HG03135 (cell line): ENCODE measurements around the gene PRKCB.
"Not testable (repeated sequence)": the region's sequence is repeated elsewhere in the genome, so short reads cannot be mapped to it uniquely, and the experiment has no call there.

Source experiments
- ATAC-seq: cut with Tn5 transposase; IDR thresholded peaks from one replicate; pipeline ENCODE4 v1.9.1; 2021; ENCODE audit warnings: mild to moderate bottlenecking, moderate library complexity; ENCODE audit not compliant: unreplicated experiment

Gene PRKCB

DNA sequence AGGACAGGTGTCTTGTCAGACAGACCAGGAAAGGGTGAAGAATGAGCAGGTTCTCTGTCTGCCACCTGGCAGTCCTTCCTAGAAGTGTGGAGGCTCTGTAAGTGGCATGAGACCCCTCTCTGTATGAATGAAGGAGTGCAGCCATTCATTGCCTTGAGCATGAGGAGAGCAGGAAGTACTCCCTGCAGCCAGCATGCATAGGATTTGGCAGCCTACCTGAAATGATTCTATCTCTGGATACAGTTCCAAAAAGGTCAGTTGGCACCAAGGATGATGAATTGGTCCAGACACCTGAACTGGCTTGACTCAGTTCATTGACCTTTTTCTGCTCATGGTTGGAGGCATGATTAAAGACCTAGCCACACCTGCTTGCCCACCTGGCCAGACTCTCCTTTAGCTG, 163.0 kb downstream of the PRKCB start:
- no peak for ATAC-seq

DNA sequence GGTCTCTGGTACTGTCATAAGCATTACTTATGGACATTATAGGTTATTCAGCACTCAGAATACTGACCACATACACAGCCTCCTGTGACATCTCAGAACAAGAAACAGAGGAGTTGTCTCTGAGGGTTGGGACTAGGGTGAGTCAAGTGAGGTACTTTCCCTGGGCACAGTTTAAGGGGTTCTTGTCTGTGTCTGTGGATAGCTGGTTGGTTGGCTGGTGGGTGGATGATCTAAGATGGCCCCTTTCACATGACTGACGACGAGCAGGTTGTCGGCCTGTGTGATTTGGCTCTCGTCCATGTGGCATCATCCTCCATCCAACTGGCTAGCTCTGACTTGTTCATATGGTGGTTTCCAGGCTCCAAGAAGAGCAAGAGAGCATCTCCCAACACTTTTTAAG, 163.9 kb downstream of the PRKCB start:
- ATAC-seq, result no peak

DNA sequence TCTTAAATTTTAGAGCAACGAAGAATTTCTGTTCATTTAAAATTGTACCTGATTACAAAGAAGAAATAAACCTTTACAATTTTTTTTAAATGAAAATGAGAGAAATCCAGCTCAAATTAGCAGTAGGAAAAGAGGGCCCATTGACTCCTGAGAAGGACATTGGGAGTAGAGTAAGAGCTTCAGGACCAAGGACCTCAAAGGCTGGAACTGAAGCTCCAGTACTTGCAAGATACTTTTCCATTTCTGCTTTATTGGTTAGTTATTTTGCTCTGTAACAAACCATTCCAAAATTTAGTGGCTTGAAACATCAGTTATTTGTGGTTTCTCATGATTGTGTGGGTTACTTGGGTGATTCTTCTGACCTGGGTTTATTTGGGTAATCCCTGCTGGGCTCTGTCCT, 165.9 kb downstream of the PRKCB start:
- ATAC-seq, result no peak

DNA sequence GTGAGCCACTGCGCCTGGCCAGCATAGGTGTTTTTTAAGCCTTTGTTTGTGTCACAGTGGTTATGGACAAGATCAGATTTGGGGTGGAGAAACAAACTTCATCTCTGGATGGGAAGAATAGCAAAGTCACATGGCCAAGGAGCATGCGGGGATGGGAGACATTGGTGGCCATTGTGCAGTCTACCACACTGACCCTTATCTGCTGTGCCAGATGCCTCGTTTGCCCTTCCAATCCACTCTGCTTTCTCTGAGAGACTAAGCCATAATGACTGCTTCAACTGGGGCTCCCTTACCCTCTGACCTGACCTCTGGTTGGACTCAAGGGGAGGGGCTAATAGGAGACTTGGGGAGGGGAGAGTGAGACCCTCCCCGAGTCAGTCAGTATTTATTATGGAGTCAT, 166.8 kb downstream of the PRKCB start:
- ATAC-seq, result no peak

DNA sequence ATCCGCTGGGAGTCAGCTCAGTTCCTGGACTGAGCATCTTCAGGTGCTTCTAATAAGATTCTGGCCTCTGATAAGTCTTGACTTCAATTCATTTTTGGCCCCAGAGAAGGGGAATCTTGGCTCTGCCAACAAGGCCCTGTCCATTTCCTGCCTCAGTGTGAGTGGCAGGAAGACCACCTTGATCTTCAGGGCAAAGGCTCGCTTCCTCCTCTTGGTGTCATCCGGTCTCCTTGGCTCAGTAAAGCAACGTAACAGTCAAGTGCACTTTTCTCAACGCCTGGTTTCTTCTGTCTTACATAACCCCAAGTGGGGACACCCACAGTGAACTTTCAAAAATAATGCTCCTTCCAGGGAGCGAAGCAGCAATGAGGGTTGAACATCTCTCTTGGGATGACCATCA, 169.8 kb downstream of the PRKCB start:
- no peak for ATAC-seq

DNA sequence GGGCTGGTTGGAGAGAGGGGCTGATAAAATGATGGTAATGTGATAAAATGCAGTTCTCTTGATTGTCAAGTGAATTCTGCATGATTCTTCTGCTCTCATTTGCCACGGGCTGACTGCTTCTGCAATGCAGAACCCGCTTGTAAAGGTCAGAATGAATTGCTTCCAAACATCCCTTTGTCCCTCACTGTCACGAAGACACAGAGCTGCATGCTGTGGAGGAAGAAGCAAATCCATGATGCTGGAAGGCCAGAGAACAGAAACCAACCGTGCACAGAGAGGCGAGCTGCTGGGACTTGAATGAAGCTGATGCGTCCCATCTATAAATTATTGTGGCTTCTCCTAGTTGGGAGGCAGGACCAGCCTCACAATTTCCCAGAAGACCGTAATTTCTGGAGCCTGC, 171.6 kb downstream of the PRKCB start:
- ATAC-seq, result no peak

DNA sequence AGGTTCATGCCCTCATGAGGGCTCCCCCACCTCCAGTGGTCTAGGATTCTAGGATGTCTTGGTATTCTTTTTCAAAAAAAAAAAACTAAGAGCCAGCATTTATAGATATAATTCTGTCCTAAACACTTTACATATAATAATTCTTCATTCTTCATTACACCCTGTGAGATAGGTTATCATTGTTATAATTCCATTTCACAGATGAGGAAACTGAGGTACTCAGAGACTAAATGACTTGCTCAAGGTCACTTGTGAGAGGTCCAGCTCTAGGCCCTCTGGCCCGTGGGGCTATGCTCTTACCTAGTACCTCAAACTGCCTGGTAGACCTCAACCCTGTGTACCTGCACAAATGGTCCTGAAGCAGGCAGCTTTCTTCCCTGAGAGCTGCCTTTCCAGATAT, 172.2 kb downstream of the PRKCB start:
- ATAC-seq, result no peak

DNA sequence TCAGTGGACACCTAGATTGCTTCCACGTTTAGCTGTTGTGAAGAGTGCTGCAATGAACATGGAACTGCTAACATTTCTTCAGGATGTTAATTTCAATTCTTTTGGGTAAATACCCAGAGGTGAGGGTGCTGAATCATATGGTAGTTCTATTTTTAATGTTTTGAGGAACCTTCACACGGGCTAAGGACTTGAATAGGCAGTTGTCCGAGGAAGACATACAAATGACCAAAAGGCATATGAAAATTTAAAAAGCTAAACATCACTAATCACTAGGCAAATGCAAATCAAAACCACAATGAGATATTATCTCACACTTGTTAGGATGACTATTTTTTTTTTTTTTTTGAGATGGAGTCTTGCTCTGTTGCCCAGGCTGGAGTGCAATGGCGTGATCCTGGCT, 173.3 kb downstream of the PRKCB start:
- ATAC-seq, result no peak

DNA sequence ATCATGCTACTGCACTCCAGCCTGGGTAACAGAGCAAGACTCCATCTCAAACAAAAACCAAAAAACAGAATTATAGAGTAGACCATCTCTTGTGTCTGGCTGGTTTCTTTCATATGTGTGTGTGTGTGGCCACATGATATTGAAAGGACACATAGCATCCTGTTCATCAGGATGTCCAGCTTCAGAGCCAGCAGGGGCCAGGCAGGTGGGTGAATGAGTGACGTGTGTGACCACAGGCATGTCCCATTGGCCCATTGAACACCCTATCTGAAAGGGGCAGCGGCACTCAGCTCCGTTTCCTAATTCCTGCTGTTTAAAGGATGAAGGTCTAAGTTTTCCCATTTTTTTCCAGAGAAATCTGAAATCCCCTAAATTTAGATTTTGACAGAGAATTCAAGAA, 174.2 kb downstream of the PRKCB start:
- ATAC-seq, result no peak

DNA sequence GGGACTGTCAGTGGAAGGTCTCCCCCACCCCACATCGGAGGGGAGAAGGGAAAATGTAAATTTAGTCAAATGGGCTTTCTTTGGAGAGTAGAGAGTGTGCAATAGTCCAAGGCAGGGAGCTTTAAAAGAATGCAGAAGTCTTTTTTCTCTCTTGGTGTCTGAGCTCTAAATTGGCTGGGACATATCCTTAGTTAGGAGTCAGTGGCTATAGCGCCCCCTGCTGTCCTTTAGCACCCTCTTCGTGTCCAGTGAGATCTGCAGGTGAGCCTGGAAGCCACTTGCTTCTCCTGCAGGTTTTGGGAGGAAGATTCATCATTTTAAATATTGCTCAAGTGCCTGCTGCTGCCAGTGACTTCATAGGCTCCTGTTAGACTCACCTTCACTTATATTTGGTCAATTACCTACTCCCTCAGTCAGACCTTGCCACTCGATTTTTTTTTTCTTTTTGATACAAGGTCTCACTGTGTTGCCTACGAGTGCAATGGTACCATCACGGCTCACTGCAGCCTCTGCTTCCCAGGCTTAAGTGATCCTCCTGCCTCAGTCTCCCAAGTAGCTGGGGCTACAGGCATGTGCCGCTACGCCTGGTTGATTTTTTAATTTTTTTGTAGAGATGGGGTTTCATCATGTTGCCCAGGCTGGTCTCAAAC, 174.8 kb downstream of the PRKCB start:
- ATAC-seq, result no peak

DNA sequence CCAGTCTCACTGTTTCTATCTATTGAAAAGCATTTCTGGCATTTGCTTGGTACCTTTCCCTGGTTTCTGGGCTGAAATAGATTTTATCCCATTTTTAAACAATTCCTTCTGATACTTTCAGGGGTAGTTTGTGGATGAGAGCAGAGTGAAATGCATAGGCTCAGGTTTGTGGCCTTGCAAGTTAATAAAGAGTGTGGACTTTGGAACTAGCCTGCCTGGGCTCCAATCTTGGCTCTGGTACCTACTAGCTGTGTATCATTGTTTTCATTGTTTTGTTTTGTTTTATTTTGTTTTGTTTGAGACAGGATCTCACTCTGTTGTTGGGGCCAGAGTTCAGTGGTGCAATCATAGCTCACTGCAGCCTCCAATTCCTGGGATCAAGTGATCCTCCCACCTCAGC, 175.5 kb downstream of the PRKCB start:
- ATAC-seq, result no peak

DNA sequence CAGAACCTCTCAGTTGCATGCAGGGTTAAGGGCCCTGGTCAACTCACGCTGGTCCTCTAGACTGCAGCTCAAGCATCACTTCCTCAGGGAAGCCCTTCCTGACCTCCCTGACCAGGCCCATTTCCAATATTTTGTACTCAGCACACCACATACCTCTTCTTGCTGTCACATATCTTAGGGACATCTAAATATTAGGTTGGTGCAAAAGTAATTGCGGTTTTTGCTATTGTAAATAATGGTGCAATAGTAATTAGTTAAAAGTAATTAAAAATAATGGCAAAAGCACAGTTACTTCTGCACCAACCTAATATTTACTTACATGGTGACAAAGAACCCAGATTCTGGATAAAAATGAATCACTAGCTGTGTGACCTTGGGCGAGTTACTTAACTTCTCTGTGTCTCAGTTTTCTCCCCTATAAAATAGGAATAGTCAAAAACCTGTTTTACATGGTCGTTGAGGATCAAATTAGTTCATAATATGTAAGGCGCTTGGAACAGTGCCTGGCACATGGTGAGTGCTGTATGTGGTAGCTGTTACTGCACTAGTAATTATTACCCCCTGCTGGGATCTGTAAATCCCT, 177.4 kb downstream of the PRKCB start:
- ATAC-seq, result no peak

DNA sequence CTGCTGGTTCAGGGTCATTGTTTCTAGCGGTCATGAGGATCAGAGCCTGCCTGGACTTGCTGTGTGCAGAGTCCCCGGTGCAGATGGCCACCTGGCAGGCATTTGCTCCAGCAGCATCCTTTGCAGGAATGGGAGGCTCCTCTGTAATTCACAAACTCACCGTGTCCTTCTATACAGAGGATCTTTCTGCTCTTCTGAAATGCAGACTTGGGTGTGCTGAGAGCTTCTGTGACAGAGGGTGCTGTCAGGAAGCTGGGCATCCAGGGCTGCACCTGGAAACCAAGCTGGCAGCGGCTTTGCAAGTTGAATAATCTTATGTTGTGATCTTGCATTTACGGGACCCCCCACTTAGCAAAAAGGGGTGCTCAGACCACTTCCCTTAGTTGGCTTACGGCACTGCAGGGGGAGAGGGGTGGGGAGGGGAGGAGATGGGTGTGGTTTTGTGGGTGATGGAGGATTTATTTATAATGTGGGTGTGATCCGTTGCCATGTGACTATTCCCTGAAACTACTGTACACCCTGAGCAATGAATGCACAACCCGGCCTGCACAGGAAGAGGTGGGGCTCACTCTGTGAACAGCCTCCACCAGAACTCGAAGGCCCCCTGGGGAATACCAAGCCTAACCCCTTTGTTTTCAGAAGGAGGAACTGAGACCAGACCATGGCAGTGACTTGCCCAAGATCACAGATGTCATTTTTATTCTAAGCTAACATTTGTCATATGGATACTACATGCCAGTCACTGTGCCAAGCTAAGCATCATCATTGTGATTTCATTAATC, 178.3 kb downstream of the PRKCB start:
- peak; percentile 89 for ATAC-seq

DNA sequence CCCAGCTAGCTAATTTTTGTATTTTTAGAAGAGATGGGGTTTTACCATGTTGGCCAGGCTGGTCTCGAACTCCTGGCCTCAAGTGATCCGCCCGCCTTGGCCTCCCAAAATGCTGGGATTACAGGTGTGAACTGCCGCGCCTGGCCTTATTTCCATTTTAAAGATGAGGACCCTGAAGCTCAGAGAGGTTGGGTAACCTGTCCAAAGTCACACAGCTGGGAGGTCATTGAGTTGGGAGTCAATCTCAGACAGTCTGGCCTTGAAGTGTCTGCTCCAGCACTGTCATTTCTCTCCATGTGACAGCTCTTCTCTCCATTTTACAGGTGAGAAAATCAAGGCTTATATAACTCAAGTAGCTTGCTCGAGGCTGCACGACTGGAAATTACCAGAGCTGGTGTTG, 179.2 kb downstream of the PRKCB start:
- not testable (repeated sequence) for ATAC-seq

DNA sequence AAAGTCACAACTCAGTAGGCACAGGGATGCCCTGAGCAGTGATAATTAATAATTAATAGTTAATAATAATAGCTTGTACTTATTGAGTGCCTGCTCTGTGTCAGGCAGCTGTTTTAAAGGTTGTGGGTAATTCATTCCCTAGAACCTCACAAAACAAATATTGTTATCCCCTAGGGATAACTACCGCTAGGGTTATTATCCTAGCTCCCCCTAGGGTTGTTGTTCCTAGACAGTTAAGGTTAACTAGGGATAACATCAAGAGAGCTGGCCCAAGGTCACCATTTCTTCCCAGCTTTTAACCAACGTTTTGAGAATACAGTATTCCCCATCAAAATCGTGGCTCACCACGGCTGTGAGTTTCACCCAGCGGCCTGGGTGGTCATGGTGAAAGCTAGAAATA, 180.1 kb downstream of the PRKCB start:
- ATAC-seq, result no peak

DNA sequence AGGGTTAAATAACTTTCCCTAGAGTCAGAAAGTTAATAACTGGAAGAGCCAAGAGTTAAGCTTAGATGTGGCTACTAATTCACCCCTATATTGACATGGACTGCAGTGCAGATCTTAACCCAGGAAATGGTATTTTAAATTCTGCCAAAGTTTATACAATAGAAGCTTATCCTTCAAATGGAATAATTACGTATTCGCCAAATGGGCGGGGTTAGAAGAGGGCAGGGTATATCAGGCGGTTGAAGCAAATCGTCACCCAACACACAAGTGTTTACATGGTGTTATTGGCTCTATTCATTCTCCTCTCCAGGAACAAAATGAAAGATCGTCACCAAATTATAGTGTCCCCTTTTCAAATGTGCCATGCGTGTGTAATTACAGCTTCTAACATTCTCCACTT, 182.7 kb downstream of the PRKCB start:
- ATAC-seq, result no peak

DNA sequence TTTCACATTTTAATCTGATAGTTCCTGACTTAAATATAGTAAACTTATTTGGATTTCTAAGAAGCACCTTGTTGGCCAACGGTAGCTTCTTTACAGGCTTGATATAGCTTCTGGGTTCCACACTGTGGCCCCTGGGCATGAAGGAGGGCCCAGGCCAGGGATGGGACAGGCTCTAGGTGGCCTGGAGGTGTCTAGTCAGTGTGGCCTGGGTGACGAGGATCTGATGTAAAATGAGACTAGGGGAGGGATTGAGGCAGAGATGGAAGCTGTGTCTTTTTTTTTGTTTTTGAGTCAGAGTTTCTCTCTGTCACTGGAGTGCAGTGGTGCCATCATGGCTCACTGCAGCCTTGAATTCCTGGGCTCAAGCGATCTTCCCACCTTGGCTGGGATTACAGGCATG, 187.0 kb downstream of the PRKCB start:
- no peak for ATAC-seq

DNA sequence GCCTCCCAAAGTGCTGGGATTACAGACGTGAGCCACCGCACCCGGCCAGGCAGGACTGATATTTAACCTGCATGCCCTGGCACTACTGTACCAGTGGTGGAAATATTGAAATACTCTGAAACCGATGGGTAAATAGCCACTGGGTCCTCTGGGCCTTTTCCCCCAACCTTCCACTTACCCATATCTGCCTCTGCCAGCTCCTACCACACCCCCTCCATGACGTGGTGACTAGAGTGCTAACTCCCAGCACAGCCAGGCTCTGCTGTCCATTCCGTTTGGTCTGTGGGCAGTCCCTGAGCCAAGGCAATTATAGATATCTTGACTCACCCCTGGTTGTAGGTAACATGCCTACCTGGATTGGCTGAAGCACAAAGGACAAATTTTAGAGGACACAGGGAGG, 187.8 kb downstream of the PRKCB start:
- no peak for ATAC-seq

DNA sequence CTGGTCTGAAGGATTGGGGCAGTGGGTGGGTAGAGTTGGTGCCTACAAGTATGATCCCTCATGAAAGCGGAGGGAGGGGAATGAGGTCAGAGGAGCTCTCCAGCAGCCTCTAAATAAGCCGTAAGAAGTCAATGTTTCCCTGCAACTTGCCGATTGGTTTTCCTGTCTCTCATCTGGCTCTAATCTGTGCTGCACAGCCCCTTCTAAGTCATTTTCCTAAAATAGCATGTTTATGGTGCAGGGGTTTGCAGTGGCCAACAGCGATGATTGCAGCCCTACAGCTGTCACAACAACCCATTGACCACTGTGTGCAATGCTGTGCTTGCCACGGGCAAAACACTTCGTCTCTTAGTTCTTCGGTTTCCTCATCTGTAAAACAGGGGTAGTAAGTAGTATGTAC, 189.2 kb downstream of the PRKCB start:
- no peak for ATAC-seq

DNA sequence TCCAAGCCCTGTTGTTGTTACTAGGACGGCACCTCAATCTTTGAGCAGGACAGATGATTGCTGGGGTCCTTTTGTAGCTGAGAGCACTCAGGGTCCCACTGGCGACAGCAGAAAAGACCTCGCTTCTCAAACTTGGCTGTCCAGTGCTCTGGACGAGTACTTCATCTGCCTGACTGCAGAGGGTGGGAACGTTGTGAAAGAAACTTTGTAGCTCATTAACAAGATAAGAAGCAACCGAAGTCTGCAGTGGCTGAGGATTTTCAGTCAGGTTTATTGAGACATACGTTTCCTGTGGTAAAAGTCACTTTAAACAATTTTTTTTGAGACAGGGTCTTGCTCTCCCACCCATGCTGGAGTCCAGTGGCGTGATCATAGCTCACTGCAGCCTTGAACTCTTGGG, 191.7 kb downstream of the PRKCB start:
- no peak for ATAC-seq

DNA sequence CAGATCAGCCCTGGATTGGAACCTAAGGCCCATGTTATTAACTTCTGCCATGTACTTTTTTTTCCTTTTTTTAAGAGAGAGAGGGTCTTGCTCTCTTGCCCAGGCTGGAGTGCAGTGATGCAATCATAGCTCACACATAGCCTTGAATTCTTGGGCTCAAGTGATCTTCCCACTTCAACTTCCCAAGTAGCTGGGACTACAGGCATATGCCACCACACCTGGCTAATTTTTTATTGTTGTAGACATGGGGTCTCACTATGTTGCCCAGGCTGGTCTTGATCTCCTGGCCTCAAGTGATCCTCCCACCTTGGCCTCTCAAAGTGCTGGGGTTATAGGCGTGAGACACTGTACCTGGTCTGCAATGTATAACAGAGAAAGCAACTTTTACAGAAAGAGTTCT, 194.1 kb downstream of the PRKCB start:
- ATAC-seq, result not testable (repeated sequence)

DNA sequence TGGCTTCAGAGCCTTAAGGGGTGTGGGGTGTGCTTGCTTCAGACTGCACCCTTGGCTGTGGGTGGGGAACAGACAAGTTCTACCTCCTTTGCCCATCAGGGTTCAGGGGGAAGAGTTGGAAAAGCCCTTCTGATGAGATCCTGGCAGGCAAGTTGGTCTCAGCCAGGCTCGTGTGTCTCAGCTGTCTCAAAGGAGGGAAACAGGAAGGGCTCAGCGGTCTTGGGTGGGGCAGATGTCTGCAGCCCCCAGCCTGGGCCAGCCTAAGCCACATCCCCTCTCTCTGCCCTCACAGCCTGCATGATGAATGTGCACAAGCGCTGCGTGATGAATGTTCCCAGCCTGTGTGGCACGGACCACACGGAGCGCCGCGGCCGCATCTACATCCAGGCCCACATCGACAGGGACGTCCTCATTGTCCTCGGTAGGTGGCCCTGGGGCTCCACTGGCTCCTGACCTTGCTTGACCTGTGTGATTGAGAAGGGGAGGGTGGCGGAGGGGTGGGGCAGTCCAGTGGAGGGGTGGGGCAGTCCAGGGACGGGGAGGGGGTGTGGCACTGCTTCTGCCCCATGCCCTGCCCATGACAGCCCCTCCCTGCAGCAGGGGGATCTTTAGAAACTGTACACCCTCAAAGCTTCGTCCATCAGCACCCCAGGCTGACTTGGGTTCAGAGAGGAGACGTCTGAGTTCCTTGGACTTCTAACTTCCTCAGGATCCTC, 199.5 kb downstream of the PRKCB start:
- ATAC-seq, result no peak
